K562 (cell line): ENCODE measurements around the gene NOD1. TPM values are rescaled to one million over a fixed set of nuclear protein-coding genes. Genes with fewer than 3 reads are reported as not detected.

ENCODE experiments used
- CBFB ChIP-seq: sonication (generic); formaldehyde crosslinking; IDR thresholded peaks from 2 replicates; pipeline ENCODE4 v1.4.0; 2020; ENCODE audit warnings: mild to moderate bottlenecking, missing genetic modification reagents
- GTF2E2 ChIP-seq: fragments of 200-800 bp; sonication (Bioruptor generic); IDR thresholded peaks from 2 replicates; pipeline ENCODE4 v1.6.1; 2016; ENCODE audit warnings: missing genetic modification characterization, missing compliant biosample characterization
- MCM7 ChIP-seq, 2 experiments: fragments of 450-650 bp; IDR thresholded peaks; 2 replicates each; pipeline ENCODE4 v1.6.1; 2016 to 2018
- NEUROD1 ChIP-seq: fragments of 150-350 bp; IDR thresholded peaks from 2 replicates; pipeline ENCODE4 v1.6.1; 2014; ENCODE audit warnings: borderline replicate concordance, low read length, low read depth; ENCODE audit not compliant: partially characterized antibody
- NR1H2 ChIP-seq: sonication (generic); formaldehyde crosslinking; IDR thresholded peaks from 2 replicates; pipeline ENCODE4 v1.4.0; 2020; ENCODE audit warnings: mild to moderate bottlenecking, missing genetic modification reagents
- RBM25 ChIP-seq: fragments of 200-400 bp; formaldehyde crosslinking; IDR thresholded peaks from 2 replicates; pipeline ENCODE4 v1.6.1; 2018; ENCODE audit warnings: low read length, low read depth, moderate library complexity; ENCODE audit not compliant: severe bottlenecking
- SMAD1 ChIP-seq: fragments of 150-350 bp; IDR thresholded peaks from 2 replicates; pipeline ENCODE4 v1.6.1; 2014; ENCODE audit warnings: low read length, low read depth; ENCODE audit not compliant: partially characterized antibody
- SNRNP70 ChIP-seq: fragments of 200-400 bp; formaldehyde crosslinking; optimal IDR thresholded peaks from 2 replicates; pipeline ENCODE3; 2017; ENCODE audit warnings: low read depth, low read length
- TBP ChIP-seq: optimal IDR thresholded peaks from 2 replicates; pipeline ENCODE3; 2011; ENCODE audit warnings: low read depth, low read length, improper control_type of control experiment
- TOE1 ChIP-seq, 2 experiments: fragments of 450-650 bp in 1 of 2; sonication (generic) in 1 of 2; formaldehyde crosslinking in 1 of 2; IDR thresholded peaks; 2 replicates each; pipeline versions ENCODE4 v1.7.1 to v1.8.0; 2016 to 2022; ENCODE audit warnings: borderline replicate concordance in 2 of 2, mild to moderate bottlenecking in 2 of 2, antibody characterized with exemption in 1 of 2, inconsistent platforms in 1 of 2, low read depth in 1 of 2, missing genetic modification reagents in 1 of 2, moderate library complexity in 1 of 2
- WHSC1 ChIP-seq: IDR thresholded peaks from one replicate; pipeline ENCODE4 v1.6.1; 2012; ENCODE audit warnings: low read length, control low read depth, inconsistent platforms
- ZNF217 ChIP-seq: sonication (generic); formaldehyde crosslinking; IDR thresholded peaks from 2 replicates; pipeline ENCODE4 v1.8.0; 2022; ENCODE audit warnings: mild to moderate bottlenecking, missing genetic modification reagents
- ZNF586 ChIP-seq: fragments of 450-650 bp; formaldehyde crosslinking; conservative IDR thresholded peaks from 2 replicates; pipeline ENCODE4 v1.4.0; 2020; ENCODE audit warnings: mild to moderate bottlenecking, moderate library complexity
- polyA plus RNA-seq, 8 experiments: library from polyadenylated mRNA; depleted of rRNA in 4 of 8; stranded (reverse) in 5 of 8; unstranded in 3 of 8; fragments of >200 nt; fragmentation: Nextera tagmentation in 2 of 8; fragmentation: Illumina TruSeq in 1 of 8; extraction: Ambion mirVana in 2 of 8; extraction: Trizol in 1 of 8; gene quantifications; 2 replicates each; pipeline versions ENCODE4 v1.2.1 to v1.2.3, GENCODE V29; 2011 to 2014; ENCODE audit warnings: inconsistent platforms in 1 of 8, missing spikeins in 1 of 8
- total RNA-seq, 7 experiments: library from RNA; depleted of rRNA in 6 of 7; stranded (reverse); fragments of >200 nt in 6 of 7; fragmentation: Illumina TruSeq in 2 of 7; extraction: Trizol in 2 of 7; gene quantifications; 2 replicates each; pipeline versions ENCODE4 v1.2.1 to v1.2.3, GENCODE V29; 2011 to 2021; ENCODE audit warnings: low replicate concordance in 1 of 7
- TF ChIP-seq, protein P1 (sequence below): fragments of 450-650 bp; IDR thresholded peaks from 2 replicates; pipeline ENCODE4 v1.6.1; 2016; ENCODE audit warnings: antibody characterized with exemption
- TF ChIP-seq, protein P2 (sequence below): fragments of 200-800 bp; sonication (Bioruptor generic); IDR thresholded peaks from 2 replicates; pipeline ENCODE4 v1.6.1; 2017; ENCODE audit warnings: missing genetic modification characterization, missing compliant biosample characterization
- TF ChIP-seq, protein P3 (sequence below): fragments of 250-450 bp; sonication (Bioruptor Pico); IDR thresholded peaks from 2 replicates; pipeline ENCODE4 v1.5.0; 2020; ENCODE audit warnings: mild to moderate bottlenecking
- TF ChIP-seq, protein P4 (sequence below): fragments of 250-450 bp; sonication (Bioruptor Pico); IDR thresholded peaks from 2 replicates; pipeline ENCODE4 v1.8.0; 2021; ENCODE audit warnings: mild to moderate bottlenecking, moderate library complexity

The NOD1 gene
- total and polyA plus RNA-seq, 9 of the 15 experiments (the other 6 are each of a cell fraction or from before 2014, with no cell fraction given), result 0.34 to 7.1 (median 4.7) TPM

DNA sequence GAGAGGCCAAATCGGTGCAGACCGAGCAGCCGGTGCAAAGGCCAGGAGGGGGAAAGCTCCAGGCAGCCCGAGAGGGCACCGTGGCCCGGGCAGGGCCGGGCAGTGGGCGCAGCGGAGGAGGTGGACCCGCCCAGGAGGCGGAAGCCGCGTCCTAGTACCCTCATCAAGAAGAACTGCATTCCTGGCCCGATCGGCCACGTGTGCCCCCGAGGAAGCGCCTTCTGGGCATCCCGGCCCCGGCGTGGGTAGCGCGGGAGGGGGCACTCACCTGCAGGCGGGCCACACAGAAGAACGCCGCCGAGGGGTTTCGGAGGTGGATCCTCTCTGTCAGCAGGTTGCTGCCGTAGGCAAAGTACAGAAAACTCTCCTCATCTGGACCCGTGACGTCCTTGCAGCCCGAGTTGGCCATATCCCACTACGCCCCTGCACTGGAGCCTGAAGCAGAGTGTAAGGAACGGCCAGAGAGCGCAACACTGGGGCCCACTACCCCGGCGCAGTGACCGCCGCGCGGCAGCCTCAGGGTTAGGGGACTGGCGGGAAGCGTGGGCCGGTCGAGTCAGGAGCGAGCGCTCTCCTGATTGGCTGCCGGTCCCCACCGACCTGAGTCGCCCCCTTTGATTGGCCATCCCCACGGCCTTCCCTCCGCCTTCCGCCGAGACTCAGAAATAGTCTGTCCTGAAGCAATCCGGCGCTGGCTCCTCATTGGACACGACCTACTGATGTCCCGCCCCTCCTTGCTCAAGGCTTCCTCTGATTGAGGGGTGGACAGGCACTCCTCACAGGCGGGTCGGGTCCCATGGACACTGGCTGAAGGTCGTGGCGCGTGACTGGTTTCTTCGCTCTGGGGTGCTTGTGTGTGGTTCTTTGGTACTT is 26.0 kb upstream of the NOD1 start, which contains the start of gene GGCT (continued):
- TF ChIP-seq, protein P1, sequence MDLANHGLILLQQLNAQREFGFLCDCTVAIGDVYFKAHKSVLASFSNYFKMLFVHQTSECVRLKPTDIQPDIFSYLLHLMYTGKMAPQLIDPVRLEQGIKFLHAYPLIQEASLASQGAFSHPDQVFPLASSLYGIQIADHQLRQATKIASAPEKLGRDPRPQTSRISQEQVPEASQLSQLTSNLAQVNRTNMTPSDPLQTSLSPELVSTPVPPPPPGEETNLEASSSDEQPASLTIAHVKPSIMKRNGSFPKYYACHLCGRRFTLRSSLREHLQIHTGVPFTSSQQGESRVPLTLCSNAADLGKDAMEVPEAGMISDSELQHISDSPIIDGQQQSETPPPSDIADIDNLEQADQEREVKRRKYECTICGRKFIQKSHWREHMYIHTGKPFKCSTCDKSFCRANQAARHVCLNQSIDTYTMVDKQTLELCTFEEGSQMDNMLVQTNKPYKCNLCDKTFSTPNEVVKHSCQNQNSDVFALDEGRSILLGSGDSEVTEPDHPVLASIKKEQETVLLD, result 0 out of 2 replicates have a peak, but pooled peaks have one; percentile 17
- TF ChIP-seq MCM7 (IDR thresholded peaks at IDR 0.05) (no peak), RBM25 (peak; percentile 87), TBP (peak; percentile 86), SMAD1 (peak; percentile 44), WHSC1 (no peak), ZNF586 (CRISPR knock-in tag) (no peak), TOE1 (IDR thresholded peaks at IDR 0.05; ENCODE audit: borderline replicate concordance) (peak; percentile 19; the same call in 1 of the 2 replicates), TOE1 (CRISPR knock-in tag; IDR thresholded peaks at IDR 0.05; ENCODE audit: borderline replicate concordance, low read depth) (no peak), ZNF217 (CRISPR knock-in tag) (no peak), SNRNP70 (no peak), GTF2E2 (peak; percentile 71), NEUROD1 (peak; percentile 81), CBFB (no peak), NR1H2 (CRISPR knock-in tag) (no peak)
- TF ChIP-seq, protein P2, sequence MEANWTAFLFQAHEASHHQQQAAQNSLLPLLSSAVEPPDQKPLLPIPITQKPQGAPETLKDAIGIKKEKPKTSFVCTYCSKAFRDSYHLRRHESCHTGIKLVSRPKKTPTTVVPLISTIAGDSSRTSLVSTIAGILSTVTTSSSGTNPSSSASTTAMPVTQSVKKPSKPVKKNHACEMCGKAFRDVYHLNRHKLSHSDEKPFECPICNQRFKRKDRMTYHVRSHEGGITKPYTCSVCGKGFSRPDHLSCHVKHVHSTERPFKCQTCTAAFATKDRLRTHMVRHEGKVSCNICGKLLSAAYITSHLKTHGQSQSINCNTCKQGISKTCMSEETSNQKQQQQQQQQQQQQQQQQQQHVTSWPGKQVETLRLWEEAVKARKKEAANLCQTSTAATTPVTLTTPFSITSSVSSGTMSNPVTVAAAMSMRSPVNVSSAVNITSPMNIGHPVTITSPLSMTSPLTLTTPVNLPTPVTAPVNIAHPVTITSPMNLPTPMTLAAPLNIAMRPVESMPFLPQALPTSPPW (CRISPR knock-in tag), result peak; percentile 52; the same call in 1 of the 2 replicates
- TF ChIP-seq, protein P3, sequence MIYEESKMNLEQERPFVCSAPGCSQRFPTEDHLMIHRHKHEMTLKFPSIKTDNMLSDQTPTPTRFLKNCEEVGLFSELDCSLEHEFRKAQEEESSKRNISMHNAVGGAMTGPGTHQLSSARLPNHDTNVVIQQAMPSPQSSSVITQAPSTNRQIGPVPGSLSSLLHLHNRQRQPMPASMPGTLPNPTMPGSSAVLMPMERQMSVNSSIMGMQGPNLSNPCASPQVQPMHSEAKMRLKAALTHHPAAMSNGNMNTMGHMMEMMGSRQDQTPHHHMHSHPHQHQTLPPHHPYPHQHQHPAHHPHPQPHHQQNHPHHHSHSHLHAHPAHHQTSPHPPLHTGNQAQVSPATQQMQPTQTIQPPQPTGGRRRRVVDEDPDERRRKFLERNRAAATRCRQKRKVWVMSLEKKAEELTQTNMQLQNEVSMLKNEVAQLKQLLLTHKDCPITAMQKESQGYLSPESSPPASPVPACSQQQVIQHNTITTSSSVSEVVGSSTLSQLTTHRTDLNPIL (CRISPR knock-in tag), result no peak
- TF ChIP-seq, protein P4, sequence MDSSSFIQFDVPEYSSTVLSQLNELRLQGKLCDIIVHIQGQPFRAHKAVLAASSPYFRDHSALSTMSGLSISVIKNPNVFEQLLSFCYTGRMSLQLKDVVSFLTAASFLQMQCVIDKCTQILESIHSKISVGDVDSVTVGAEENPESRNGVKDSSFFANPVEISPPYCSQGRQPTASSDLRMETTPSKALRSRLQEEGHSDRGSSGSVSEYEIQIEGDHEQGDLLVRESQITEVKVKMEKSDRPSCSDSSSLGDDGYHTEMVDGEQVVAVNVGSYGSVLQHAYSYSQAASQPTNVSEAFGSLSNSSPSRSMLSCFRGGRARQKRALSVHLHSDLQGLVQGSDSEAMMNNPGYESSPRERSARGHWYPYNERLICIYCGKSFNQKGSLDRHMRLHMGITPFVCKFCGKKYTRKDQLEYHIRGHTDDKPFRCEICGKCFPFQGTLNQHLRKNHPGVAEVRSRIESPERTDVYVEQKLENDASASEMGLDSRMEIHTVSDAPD (CRISPR knock-in tag), result no peak
